Hepatocyte (in vitro differentiated cells): Measurements from ENCODE around the gene PCID2.

Source experiments
- EZH2phosphoT487 ChIP-seq: fragments of 200-600 bp; sonication (generic); IDR thresholded peaks from one replicate; pipeline ENCODE4 v1.6.1; 2018; ENCODE audit warnings: antibody characterized with exemption, mild to moderate bottlenecking, low read depth, moderate library complexity; ENCODE audit not compliant: unreplicated experiment, severe bottlenecking
- TF ChIP-seq, protein P1 (sequence below): fragments of 200-600 bp; sonication (generic); IDR thresholded peaks from 2 replicates; pipeline ENCODE4 v1.5.1; 2016; ENCODE audit warnings: antibody characterized with exemption, mild to moderate bottlenecking; ENCODE audit not compliant: poor library complexity

DNA sequence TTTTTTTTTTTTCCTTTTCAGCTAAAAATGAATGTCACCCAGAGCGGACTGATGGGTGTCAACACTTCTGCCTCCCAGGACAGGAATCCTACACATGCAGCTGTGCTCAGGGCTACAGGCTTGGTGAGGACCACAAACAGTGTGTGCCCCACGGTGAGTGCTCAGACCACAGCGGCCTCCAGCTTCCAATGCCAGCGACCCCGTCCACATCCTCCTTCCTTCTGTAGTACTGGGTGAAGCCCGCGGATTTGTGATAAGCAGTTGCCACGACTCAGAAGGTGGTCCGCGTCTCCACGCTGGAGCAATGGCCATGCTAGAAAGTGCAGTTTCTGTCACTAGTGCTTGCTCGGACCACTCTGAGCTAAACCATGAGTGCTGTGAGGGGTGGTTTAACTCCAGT lies 44.0 kb downstream of the PCID2 start:
- TF ChIP-seq, protein P1, sequence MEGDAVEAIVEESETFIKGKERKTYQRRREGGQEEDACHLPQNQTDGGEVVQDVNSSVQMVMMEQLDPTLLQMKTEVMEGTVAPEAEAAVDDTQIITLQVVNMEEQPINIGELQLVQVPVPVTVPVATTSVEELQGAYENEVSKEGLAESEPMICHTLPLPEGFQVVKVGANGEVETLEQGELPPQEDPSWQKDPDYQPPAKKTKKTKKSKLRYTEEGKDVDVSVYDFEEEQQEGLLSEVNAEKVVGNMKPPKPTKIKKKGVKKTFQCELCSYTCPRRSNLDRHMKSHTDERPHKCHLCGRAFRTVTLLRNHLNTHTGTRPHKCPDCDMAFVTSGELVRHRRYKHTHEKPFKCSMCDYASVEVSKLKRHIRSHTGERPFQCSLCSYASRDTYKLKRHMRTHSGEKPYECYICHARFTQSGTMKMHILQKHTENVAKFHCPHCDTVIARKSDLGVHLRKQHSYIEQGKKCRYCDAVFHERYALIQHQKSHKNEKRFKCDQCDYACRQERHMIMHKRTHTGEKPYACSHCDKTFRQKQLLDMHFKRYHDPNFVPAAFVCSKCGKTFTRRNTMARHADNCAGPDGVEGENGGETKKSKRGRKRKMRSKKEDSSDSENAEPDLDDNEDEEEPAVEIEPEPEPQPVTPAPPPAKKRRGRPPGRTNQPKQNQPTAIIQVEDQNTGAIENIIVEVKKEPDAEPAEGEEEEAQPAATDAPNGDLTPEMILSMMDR: no peak
- no peak for TF ChIP-seq EZH2phosphoT487
